Right renal pelvis (tissue), 4 donors: ENCODE measurements around the gene AKIRIN1. TPM values are rescaled to one million over a fixed set of nuclear protein-coding genes. Genes with fewer than 3 reads are reported as not detected.
A peak's percentile ranks its signal among the peaks of the same experiment; 100 is the strongest.
"Not testable (repeated sequence)": the region's sequence is repeated elsewhere in the genome, so short reads cannot be mapped to it uniquely, and the experiment has no call there.

Experiments used
- DNase-seq, 4 donors: peaks; one replicate each; pipeline ENCODE4 v3.0.0-alpha.2; 2013; ENCODE audit warnings: low read depth in 4 of 4, low spot score in 3 of 4, missing footprints in 1 of 4
- polyA plus RNA-seq, 4 donors: library from polyadenylated mRNA; unstranded; fragments of 120-200 nt; gene quantifications; one replicate each; pipeline ENCODE4 v1.2.1, GENCODE V29; 2013; ENCODE audit not compliant: insufficient read length in 4 of 4

The AKIRIN1 gene
- polyA plus RNA-seq, 4 donors: 86.2 to 123 (median 116) TPM

DNA sequence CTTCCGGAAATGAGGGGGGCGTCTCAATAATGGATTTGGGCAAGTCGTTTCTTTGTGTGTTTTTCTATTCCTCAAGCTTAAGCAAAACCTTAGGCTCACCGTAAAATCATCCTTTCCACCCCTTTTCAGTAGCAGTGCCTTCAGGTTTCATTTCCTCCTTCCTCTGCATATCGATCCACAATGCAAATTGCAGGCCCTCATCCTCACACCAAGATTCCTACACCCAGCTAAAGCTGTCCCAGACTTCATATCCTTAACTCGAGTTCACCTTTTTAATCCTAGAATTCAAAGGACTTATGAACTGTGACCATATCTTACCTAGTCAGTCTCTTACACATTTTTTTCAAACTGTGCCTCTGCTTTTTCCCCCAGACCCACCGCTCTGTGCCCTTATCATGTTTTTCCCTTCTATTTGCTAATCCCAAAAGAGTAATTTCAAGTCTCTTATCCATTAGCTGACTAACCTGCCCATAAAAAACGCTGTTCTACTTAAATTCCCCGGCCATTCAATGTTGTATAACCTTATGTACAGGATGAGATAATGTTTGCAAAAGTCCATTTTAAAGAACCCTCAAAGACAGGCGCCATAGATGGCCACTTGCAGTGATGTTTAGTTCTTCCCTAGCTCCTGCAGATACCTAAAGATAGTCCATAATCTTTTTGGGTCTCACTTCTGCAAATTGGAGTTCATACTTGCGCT is 1.5 kb downstream of the AKIRIN1 start:
- DNase-seq: no peak

DNA sequence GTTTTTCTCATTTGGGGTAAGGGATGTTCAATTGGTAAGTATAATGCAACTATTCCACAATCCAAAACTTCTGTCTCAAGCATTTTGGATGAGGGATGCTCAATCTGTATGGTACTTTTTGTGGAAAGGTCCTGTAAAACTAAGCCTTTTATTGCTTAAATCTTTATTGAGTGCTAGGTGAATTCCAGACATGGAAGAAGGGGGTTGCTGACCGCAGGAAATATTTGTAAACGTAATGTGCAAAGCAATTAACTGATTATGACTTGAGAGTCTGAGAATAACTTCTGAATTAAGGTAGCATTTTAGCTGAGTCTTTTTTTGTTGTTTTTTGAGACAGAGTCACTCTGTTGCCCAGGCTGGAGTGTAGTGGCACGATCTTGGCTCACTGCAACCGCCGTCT is 3.1 kb downstream of the AKIRIN1 start:
- no peak for DNase-seq

DNA sequence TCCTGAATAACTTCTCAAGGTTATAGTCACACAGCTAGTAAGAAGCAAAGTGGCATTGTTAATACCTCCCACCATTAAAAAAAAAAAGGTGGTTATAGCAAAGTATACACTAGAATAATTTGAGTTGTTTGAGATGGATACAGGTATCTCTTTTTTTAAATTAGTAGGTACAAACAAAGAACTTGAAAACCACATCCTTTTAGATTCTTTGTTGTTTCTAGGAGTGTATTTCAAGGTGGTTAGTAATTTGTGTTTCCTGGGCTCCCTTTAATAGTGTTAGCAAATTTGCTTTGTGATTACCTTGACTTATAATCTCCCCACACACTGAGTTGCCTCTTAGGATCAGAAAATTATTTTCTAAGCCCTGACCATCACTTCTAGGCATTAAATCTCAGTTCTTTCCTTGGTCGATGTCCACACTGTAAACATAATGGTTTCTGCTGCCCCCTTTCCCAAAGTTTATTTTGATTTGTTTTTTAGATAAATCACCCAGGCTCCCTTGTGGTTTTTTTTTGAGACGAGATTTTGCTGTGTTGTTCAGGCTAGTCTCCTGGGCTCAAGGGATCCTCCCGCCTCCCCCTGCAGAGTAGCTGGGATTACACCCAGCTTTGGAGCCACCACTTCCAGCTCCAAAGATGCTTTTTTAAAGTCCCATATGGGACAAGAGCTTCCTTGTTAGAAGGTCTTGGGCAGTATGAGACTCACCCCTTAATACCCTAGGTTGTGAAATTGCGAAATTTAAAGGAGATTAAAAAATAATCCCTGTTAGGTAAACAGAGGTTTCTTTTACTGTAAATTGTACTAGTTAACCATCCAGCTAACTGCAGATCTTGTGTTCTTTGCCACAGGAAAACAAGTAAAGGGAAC is 6.2 kb downstream of the AKIRIN1 start:
- DNase-seq: no peak

DNA sequence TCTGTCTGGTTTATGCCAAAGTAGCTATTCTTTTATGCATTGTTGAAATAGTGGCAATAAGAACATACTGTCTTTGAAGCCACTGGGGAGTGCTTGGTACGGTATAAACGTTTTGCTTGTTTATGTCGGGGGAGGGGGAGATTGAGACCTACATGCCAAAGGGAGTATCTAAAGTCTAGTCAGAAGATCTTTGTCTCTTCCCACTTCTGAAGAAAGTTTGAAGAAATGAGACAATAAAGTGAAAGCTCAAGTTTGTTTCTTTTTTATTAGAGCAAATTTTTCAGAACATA is 6.8 kb downstream of the AKIRIN1 start:
- DNase-seq: no peak

DNA sequence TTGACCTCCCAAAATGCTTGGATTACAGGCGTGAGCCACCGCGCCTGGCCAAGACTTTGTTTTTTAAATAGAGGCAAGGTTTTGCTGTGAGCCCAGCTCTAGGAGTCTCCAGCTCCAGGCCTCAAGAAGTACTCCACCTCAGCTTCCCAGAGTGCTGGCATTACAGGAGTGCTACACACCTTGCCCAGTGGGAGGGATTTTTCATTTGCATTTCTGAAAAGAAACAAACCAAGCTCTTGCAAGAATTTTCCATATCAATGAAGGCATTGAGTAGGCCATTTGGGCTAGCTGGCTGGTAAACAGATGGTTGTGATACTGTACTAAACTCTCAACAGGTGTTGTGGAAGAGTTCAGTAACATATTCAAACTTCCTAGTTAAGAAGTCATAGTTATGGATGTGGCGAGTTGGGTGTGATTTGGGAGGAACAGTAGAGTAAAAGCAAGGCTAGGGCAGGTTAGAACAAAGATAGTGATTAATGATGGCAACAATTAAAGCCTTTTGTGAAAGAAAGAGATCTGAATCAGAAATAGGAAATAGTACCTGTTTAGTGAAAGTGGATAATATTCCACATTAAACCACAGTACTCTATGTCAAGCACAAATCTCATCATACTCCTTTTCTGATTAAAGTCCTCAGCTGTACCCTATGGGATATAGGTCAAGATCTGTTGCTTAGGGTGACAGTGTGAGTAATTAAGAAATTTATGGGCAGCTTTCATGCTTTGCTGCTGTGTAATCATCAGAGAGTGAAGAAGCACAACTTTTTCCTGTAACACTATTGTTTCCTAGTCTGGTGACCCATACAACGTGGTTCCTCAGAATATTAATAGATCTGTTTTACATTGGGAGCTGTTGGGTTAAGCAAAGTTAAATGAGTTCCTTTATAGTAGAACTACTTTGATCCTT is 10.7 kb downstream of the AKIRIN1 start:
- DNase-seq: no peak

DNA sequence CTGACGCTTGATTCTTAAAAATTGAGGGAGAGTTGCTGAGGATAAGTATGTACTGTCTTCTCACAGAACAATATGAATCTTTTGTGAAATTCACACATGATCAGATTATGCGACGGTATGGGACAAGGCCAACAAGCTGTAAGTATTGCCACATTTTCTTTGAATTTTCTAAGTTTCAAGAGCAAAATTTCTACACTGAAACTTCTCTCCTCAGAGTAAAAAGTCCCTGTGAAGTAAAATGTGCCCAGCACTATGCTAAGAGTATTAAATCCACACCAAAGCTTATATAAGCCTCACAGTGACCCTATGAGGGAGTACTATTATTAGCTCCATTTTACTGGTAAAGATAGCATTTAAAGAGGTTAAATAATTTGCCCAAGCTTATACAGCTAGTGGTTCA is 12.2 kb downstream of the AKIRIN1 start:
- no peak for DNase-seq

DNA sequence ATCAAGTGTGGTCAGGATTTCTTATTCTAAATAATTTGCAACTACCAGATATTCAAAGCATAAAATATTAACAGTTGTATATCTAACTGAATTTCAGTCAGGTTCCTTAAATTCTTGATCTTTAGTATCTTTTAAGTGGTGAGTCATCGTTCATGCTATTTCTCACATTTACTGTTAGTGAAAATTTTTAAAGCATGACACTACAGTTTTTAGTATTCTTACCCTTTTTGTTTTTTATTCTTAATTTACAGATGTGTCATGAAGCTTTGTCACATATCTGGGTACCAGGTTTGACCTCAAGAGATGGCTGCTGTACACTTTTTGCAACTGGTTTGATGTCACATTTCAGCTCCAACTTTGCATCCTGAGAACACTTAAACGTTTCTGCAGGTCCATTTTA is 12.7 kb downstream of the AKIRIN1 start:
- no peak for DNase-seq

DNA sequence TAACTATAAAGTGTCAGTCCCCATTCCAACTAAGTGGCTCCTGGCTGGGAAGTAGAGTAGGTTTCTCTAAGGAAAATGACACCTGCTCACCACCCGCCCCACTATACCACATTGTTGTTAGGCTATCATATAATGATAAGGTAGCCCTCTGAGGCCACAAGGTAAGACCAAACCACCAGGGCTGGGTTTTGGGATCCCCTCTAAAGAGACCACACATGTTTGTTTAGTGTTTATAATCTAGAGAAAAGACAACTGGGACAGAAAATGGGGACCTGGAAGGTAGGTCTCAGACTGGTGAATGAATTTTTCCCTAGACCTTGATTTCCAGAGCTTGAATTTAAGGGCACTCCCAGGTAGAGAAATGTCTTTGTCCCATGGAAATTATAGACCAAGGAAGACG is 15.2 kb downstream of the AKIRIN1 start:
- no peak for DNase-seq

DNA sequence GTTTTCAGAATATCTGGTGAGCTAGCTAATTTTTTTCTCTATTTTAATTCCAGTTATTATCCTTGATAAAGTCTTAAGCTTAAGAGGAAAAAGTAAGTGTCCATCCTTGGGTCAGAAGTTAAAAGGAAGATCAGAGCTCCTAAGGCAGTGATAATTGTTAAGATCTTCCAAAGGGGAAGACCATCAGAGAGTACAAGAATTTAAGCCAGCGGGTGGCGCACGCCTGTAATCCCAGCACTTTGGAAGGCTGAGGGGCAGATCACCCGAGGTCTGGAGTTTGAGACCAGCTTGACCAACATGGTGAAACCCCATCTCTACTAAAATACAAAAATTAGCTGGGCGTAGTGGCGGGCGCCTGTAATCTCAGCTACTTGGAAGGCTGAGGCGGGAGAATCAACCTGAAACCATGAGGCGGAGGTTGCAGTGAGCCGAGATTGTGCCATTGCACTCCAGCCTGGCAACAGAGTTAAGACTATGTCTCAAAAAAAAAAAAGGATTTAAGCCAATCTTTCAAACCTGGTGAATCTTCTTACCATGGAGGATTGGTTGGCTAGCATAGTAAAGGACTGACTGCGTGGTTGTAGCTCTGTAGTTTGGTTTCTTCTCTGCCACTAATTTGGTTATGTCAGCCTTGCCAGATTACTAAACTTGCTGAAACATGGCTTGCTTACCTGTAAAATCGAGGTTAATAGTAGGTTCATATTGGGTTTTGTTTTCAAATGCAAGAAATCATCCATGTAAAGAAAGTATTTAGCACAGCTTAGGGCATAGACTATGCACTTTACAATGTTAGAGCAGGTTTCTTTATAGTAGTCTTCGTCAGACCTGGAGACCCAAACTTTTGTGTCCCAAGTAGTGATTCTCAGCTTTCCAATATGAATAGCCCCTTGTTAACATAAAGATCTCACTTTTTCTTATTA is 15.9 kb downstream of the AKIRIN1 start:
- no peak for DNase-seq

DNA sequence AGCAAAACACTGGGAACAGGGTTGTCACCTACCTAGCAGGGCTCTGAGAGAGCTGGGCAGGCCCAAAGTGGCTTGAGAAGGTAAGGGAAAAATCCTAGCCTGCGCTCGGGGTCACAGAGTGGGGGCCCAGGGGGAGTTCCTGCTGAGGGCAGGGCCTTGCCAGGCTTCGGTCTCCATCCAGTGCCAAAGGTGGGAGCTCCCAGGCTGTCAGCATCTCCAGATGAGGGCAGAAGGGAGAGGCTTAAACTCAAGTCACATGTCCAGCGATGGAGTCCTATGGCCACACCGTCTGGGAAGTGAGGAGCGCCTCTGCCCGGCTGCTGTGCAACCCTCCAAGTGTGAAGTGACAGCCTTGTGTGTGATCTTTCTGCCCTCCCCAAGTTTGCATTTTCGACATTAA is 23.9 kb downstream of the AKIRIN1 start:
- not testable (repeated sequence) for DNase-seq

DNA sequence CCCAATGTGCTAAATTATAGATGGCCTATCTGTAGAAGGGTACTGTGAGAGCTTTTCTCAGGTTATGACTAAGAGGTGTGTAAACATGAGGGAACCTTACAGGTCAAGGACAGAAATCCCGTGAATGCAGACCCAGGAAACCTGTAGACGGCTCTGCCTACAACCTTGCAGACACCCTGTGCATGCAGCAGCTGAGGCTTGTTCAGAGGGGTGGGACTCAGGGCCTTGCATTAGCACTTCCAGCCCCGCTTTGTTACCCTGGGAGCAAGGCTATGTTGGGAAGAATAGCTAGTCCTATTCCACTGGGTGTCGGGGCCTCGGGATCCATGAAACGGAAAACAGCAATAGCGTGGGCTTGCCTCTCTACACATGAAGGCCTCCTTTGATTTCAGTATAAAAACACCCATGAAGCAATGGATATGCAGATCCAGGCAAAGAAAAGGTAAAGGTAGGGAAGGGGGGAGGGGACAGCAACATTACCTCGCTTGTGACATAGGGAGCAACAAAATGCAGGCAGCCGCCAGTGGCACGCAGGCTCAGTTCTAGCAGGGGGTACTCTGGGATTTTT is 25.6 kb downstream of the AKIRIN1 start:
- DNase-seq: no peak

DNA sequence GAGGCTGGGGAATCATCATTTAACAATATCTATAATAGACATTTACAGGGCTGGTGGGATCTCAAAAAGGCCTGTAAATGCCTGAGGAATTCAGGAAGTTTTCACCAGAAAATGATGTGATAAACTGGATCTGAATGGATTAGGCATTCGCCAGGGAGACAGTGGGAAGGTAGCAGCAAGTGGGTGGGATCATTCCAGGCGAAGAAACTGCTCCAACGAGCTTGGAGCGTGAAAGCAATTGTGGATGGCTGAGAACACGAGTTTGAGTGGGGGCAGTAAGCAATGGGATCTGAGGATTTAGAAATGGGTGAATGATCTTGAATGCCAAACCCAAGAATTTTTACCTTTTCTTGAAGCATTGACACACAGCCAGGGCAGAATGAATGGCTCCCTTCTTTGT is 26.2 kb downstream of the AKIRIN1 start:
- DNase-seq: no peak

DNA sequence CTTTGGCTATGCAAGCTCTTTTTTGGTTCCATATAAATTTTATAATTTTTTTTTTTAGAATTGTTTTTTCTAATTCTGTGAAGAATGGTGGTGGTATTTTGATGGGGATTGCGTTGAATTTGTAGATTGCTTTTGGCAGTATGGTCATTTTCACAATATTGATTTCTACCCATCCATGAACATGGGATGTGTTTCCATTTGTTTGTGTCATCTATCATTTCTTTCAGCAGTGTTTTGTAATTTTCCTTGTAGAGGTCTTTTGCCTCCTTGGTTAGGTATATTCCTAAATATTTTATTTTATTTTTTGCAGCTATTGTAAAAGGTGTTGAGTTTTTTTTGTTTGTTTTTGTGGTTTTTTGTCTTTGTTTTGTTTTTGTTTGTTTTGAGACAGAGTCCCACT is 29.4 kb downstream of the AKIRIN1 start:
- not testable (repeated sequence) for DNase-seq

DNA sequence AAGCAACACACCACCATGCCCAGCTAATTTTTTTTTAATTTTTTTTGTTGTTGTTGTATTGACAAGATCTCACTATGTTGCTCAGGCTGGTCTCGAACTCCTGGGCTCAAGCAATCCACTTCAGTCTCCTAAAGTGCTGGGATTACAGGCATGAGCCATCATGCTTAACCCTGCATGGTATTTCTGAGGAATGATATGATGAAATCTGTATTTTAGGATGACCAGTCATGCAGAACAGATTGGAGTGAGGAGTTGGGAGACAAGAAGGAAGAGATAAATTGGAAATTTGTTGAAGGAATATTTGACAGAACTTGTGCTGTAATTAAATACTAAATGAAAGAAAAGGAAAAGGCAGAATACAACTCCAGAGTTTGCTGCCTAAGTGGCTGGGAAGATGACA is 30.4 kb downstream of the AKIRIN1 start:
- DNase-seq: no peak

DNA sequence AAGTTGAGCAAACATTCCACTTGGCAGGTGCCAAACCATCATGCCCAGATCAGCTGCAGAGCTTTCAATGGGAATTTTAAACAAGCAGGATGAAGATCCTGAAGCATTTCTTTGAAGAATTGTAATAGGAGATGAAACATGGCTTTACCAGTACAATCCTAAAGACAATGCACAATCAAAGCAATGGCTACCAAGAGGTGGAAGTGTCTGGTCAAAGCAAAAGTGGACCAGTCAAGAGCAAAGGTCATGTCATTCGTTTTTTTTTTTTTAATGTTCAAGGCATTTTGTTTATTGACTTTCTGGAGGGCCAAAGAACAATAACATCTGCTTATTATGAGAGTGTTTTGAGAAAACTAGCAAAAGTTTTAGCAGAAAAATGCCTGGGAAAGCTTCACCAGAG is 32.1 kb downstream of the AKIRIN1 start:
- DNase-seq: no peak

DNA sequence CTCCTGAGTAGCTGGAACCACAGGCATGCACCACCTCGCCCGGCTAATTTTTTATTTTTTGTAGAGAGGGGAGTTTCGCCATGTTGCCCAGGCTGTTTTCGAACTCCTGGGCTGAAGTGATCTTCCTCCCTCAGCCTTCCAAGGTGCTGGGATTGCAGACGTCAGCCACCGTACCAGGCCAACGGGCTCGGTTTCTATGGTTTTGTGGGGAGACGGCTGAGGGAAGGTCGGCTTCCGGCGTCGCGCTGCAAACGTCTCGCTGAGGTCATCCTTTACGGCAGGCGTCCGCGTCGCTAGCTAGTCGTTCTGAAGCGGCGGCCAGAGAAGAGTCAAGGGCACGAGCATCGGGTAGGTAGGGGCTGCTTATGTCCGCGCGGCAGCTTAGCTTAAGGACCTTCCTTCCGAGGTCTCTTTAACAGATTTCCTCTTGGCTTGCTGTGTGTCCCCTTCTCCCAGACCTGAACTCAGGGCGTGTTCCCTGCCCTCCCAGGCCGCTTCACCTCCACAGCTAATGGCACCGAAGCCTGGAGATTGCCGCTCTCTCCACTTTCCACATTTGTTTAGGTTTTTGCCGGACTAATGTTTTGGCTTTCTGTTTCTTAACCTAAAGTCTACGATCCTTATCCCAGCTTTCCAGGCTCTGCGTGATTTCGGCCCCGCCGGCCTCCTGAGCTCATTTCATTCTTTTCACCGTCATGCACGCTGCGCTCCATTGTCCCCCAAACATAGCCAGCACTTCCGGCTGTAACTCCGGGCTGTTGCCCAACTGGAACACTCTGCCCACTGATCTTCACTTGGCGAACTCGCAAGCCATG is 35.2 kb downstream of the AKIRIN1 start, which contains the start of gene NDUFS5:
Gene NDUFS5, plus strand, starts transcription at position 300 of the 815 bp plus-strand sequence. CDS start 2,375 bp downstream, outside the sequence.
- peak; percentile 80 to 86 (median 84) for DNase-seq

DNA sequence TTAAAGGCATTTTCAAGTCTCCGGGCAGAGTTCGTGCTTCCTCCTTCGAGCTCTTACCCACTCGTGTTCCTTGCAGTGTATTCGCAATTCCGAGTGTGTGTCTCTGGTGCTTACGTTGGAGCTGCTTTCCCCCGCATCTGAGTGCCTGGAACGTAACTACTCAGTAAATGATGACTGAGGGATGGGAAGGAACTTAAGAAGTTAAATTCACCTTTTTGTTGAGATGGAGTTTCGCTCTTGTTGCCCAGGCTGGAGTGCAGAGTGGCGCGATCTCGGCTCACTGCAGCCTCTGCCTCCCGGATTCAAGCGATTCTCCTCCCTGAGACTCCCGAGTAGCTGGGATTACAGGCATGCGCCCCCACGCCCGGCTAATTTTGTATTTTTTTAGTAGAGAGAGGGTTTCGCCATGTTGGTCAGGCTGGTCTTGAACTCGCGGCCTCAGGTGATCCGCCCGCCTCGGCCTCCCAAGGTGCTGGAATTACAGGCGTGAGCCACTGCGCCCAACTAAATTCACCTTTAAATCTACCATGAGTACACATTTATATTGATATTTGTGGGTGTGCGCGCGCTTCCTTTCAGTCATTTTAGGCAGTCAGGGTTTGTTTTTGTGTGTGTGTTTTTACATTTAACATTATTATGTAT is 35.9 kb downstream of the AKIRIN1 start:
- DNase-seq: no peak

DNA sequence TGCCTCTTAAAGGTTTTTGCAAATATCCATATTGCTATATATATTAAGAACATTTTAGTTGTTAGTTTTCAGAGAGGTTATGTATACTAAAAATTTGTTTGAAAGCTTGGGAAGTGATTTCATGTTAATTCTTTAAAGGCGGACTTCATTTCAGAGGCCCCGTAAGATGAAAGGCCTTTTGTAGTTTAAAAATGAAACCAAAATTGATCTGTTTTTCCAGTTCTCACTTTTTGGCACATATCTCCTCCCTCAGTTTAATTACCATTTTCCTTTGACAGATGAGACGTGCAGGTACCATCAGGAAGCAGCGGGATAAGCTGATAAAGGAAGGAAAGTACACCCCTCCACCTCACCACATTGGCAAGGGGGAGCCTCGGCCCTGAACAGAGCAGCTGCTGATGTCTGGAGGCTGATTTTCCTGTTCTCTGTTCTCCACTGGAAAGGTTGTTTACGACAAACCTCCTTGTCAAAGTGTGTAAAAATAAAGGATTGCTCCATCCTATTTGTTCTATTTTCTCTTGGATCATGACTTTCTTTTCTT is 43.1 kb downstream of the AKIRIN1 start:
- no peak for DNase-seq
